ENCODE data around the gene EBF3.

Gene EBF3

GRCh38 chr10:129852829-129853561 lies 111.1 kb downstream of the EBF3 start:
- no peak for DNase-seq (ENCODE audit: low read depth)

DNA sequence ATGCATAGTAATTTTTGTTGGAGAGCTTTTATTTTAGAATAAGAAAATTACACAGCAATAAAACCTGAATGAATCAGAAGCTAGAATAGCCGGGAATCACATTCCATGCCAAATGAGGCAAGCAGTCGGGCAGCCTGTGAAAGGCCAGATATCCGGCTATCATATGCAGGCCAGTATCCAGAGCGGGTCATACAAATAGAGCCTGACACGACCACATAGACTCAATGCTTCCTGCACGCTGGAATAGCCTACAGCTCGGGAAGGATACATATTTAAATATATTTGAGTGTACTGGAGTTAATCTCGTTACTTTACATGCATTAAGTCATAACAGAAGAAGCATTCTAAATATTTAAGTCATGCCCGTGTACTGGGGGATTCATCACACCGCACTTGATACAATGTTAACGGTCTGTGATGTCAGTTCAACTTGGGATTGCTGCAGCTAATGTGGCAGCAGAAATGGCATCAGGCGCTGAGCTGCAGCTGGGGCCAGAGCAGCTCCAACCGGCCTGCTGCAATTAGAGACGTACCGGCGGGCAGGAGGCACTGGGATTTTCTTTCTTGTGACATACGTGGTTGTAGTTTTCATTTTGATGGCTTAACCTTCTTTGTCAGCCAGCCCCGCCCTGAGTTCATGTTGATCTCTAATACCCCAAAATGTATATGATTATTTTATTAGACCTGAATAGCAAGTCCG lies 112.0 kb downstream of the EBF3 start:
- no peak for DNase-seq (ENCODE audit: low read depth)

GRCh38 chr10:129850790-129851189 lies 113.3 kb downstream of the EBF3 start:
- no peak for DNase-seq (ENCODE audit: low read depth)

GRCh38 chr10:129850316-129850715 lies 113.8 kb downstream of the EBF3 start:
- DNase-seq (ENCODE audit: low read depth), result no peak

- DNase-seq (ENCODE audit: low read depth), result no peak
Measured at GRCh38 chr10:129849853-129850252, 114.2 kb downstream of the EBF3 start.

DNA sequence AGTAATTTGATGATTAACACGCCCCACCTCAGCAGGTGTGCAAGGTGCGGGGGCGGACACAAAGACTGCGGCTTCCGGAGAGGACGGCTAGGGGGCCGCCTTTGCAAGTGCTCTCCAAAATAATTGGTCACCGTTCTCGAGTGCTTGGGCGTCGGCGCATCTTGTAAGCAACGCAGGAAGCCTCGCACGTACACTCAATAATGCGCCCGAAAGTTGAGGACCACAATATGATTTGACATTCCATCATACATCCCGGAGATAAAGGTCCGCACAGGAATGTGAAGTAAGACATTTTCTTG lies 114.7 kb downstream of the EBF3 start:
- DNase-seq (ENCODE audit: low read depth), result no peak

DNA sequence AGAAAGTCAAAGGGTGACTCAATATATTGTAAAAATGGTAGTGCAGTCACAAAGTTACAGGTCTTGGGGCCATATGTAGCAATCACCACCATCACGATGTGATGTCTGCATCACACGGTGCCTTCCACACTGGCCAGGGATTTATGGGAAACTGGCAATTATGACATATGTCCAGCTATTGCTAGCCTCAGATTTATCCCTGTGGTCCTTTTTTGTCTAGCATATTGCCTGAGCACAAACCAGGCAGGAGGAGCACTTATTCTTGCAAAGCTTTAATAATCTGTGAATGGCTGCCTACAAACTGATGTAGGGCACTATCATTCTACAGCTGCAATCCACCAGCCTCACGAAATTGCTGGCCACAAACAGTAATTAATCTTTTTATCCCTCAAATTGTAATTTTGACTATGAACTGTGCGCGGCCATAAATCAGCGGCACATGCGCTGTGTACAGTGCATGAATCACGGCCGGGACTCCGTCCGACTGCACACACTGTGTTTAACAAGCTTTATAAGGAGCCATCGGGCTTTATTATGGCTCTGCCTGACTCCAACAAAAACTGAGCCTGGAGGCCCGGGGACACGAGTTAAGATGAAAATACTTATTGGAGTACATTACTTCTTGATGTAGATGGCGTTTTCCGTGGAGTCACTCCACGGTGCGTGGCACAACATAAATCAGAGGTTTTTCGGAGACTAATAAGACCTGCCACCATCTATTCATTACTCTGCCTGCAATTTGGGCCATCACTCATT lies 115.2 kb downstream of the EBF3 start:
- peak; percentile 13 for DNase-seq (ENCODE audit: low read depth)

- DNase-seq (ENCODE audit: low read depth), result no peak
Measured at GRCh38 chr10:129847741-129848483, 116.2 kb downstream of the EBF3 start.

GRCh38 chr10:129846991-129847391 lies 117.1 kb downstream of the EBF3 start:
- DNase-seq (ENCODE audit: low read depth), result no peak

DNA sequence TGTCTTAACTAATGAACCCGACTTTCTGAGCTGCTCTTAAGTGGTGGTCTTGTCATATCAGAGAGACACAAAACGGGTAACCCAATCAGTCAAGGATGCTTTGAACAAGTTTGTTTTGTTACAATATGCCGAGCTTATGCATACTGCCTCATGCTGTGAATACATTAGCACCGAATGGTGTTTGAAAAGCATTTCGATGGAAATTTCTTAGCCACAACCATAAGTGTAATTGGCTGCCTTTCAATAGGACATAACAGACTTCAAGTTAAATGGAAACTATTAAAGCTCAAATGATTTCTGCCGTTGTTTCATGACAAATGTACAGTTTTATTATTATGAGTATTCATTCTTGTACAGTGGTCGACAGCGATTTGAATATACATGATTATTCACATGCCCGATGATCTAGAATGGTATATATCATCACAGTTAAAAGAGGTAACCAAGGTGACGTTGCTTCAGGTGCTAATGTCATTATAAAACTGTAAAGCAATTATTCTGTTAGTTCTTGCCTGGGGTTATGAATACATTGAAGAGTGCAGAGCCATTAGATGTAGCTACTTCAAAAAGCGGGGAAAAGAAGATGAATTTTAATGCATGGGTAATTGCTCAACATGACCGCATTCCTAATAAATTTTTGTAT lies 118.8 kb downstream of the EBF3 start:
- DNase-seq (ENCODE audit: low read depth), result no peak

DNA sequence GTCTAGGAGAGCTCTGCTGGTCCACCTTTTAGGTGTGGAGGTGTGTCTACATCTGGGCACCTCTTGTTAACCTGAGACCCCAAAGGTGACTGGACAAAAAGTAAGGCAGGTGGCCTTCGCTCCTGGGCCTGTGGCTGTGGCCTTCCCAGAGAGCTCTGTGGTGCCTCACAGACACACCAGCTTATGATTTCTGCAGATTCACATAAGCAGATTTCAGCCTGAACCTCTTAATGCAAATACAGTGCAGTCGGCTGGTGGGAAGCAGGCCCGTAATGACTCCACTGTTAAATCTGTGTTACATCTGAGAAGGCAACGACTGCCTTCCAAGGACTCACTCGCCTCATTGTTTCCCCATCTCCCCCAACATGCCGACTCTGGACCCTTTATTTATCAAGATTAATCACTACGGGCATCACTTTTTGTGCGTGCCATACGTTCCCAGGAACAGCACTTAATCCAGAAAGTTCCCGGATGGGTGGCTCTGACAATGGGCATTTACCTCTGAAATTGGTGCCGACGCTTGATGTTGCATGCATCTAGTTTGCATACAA lies 119.8 kb downstream of the EBF3 start:
- no peak for DNase-seq (ENCODE audit: low read depth)

DNA sequence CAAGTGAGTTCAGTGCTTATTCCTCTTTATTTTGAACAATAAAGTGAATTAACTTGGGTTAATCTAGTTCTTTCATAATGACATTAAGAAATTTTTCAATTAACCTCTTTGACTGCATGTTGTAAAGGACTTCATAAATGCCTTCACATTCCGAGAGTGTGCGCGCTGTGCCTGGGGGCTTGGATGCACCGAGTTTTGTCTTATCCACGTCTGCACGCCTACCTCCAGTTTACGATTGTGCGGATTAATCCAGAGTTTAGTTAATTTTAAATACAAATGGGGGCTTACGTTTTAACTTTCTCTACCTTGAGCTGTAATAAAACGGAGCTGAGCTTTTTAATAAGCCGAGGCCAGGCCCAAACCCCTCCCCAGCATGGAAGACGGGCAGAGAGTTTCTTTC lies 120.4 kb downstream of the EBF3 start:
- no peak for DNase-seq (ENCODE audit: low read depth)

- DNase-seq (ENCODE audit: low read depth), result no peak
Measured at GRCh38 chr10:129843131-129843541, 120.9 kb downstream of the EBF3 start.

- DNase-seq (ENCODE audit: low read depth), result no peak
Measured at GRCh38 chr10:129842031-129842430, 122.0 kb downstream of the EBF3 start.

DNA sequence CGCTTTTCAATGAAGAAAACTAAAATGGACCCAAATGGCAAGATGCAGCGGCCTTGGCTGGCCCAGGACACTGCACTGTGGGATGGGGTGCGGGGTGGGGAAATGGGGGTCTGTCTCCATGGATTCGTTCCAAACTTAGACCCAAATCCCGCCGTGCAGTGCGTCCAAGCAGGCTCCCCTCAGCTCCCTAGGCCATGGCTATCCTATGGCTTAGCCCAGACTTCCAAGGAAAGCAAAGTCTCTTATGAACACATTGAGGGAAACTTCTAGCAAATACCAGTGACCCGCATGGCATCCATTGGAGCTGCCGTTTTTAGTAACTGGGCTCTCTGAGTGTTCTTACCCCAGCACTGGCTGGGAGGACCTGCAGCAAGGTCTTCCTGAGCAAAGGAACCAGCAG lies 122.5 kb downstream of the EBF3 start:
- DNase-seq (ENCODE audit: low read depth), result no peak

DNA sequence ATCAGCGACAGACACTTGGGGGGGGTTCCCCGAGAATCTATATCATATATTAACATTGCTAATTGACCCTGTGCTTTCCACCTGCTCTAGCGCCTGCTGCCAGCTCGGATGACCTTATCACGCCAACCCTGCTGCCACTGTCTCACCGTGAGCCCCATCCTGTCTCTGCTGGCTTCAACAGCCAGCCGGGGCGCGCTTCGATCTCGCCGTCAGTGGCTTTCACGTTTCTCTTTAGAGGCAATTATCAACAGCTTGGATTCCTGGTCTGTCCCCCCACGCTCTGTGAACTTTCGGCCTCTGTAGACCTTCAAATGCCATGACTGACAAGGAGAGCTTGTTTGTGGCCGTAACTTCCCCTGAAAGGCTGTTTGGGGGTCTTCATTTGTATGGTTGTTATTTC lies 123.0 kb downstream of the EBF3 start:
- DNase-seq (ENCODE audit: low read depth), result no peak

GRCh38 chr10:129840196-129840590 lies 123.9 kb downstream of the EBF3 start:
- DNase-seq (ENCODE audit: low read depth), result no peak

DNA sequence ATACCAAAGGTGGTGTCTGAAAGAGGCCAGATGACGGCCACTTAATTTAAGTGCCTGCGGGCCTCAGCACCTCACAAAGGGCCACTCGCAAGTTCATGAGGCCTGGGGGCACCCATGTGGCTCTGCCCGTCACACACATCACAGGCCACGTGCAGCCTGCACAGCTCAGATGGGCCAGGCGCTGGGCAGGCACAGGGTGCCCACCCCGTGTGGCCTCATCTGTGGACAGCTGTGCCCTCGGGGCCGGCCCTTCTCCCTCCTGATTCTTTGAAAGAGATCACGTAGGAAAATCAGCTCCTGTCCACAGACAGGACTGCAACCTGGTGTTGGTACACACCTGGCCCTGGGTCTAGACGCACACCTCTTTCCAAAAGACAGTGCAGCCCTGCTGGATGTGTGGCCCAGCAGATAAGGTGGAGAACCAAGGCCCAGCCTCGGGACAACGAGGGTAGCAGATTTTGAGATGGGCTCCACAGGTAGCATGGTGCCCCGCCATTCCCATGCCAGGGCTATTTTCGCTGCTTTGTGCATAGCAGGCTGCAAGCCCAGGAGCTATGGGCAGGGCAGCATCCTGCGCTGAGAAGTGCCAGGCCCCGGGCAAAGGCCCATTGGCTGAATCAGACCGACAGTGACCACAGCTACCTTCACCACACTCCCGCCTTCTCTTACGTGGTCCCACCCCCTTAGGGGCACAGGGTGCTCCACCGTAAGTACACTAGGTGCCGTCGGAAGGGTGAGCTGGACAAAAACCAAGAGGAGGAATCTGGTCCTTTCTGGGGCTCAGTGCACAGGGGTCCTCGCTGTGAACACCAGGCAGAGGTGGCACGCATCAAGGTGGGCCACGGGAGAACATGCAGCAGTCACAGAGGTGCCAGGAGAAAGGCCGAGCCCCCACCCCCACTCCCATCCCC lies 124.5 kb downstream of the EBF3 start:
- no peak for DNase-seq (ENCODE audit: low read depth)

DNA sequence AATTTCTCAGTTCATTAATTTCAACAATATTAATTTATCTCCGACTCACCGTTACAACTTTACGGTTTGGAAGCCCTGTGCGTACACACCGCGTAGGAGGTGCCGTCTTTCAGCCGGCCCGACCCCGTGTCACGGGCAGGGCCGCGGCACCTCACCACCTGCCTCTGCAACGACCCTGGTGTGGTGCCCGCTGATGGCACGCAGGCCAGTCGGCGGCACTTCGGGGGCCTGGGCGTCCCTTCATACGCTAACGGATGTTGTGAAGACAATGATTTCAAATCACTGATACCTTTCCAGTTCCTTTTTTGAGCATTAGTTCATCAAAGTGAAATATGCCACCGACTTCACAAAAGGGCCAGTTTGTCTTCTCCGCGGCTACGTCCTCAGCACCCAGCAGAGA lies 125.3 kb downstream of the EBF3 start:
- no peak for DNase-seq (ENCODE audit: low read depth)

- DNase-seq (ENCODE audit: low read depth), result no peak
Measured at GRCh38 chr10:129837909-129838582, 126.0 kb downstream of the EBF3 start.
